Stimulated activated CD8-positive, alpha-beta memory T cell treated with anti-CD3 and anti-CD28 coated beads, Interleukin-2, amount 100 ng/mL, for 1 hour (primary cell): ENCODE data around the gene CCL27.
A peak's percentile ranks its signal among the peaks of the same experiment; 100 is the strongest.

ENCODE experiments used
- DNase-seq, 2 donors: peaks; one replicate each; pipeline ENCODE4 v3.0.0-alpha.2; 2020; ENCODE audit warnings: low read depth in 2 of 2

CCL27 gene, protein sequence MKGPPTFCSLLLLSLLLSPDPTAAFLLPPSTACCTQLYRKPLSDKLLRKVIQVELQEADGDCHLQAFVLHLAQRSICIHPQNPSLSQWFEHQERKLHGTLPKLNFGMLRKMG

DNA sequence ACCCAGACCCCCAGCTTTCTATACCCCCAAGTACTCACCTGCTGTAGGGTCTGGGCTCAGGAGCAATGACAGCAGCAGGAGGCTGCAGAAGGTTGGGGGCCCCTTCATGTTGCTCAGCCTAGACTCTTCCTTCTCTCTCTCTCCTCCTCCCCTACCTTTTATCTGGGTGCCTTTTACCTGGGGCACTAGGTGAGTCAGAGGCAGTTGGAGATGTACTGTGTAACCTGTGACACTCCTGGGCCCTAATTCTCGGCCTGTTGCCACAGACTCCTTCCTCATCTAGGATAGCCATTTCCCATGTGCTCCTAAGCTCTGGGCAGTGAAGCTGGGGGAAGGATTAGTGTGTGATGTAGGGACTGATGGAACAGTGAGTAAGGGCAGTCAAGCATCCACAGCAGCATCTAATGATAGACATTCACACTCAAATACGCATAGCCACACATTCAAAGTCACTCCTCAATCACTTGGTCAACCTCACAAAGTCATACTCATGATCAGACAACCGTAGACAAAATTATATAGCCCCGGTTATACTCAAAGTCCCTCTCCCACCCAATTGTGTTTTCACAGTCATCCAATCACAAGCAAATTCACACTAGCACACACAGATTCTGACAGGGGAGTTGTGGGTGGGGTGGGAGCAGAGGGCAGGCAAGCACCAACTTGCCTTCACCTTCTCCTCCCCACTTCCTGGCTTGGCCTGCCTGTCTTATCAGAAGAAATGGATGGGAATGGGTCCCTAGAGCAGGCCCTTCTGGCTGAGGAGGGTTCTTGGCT lies at the start of gene CCL27:
Gene CCL27 (minus strand): TSS at position 132 of the 777 bp plus-strand sequence. CDS start 24 bp downstream, at position 108.
- DNase-seq: no peak

GRCh38 chr9:34712140-34712539 lies 49.7 kb upstream of the CCL27 start:
- no peak for DNase-seq

- no peak for DNase-seq
These were observed 47.6 kb upstream of the CCL27 start, which contains the start of gene CCL21 for GRCh38 chr9:34710023-34710422. Gene CCL21, minus strand, starts transcription at chr9:34710136. Its CDS starts 70 bp downstream, at chr9:34710066.

GRCh38 chr9:34709196-34709978 lies 46.9 kb upstream of the CCL27 start:
- DNase-seq: no peak

- DNase-seq: no peak
These were observed 44.7 kb upstream of the CCL27 start for GRCh38 chr9:34707130-34707529.

DNA sequence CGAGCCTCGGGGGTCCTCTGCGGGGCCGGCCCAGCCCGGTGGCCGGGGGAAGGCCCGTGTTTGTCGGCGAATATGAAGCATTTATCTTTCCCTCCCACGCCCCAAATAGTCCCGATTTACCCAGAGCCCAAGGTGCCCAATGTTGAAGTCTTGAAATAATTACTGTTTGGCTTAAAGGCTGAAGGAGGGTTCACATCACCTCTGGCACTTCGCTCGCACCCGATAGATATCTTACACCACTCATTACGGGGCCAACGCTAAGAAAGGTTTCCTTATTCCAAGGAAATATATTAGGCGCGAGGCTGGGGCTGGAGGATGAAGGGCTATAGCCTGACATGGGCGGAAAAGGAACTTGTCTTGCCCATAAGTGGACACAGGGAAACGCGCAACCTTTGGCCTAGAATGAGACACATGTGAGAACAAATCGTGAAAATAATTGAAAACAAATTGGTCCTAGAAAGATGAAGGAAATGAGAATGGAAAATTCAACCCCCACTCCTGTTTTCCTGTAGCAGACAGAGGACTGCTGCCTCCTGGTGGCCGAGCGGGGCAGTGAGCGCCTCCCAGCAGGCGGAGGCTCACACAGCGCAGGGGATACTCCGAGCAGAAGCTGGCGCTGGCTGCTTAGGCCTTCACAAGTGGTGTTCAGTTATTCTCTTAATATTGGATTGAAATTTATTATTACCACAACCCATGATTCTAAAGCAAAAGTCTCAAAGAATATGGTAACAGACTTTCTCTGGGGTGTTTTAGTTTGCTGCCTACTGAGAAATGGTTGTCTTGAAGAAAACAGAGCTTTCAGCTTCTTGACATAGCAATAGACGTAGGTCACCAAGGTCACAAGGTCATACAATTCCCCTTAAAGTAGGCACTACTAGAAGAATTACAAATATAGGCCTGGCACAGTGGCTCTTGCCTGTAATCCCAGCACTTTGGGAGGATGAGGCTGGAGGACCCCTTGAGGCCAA lies 39.6 kb upstream of the CCL27 start:
- peak; percentile 62 to 72 for DNase-seq

DNA sequence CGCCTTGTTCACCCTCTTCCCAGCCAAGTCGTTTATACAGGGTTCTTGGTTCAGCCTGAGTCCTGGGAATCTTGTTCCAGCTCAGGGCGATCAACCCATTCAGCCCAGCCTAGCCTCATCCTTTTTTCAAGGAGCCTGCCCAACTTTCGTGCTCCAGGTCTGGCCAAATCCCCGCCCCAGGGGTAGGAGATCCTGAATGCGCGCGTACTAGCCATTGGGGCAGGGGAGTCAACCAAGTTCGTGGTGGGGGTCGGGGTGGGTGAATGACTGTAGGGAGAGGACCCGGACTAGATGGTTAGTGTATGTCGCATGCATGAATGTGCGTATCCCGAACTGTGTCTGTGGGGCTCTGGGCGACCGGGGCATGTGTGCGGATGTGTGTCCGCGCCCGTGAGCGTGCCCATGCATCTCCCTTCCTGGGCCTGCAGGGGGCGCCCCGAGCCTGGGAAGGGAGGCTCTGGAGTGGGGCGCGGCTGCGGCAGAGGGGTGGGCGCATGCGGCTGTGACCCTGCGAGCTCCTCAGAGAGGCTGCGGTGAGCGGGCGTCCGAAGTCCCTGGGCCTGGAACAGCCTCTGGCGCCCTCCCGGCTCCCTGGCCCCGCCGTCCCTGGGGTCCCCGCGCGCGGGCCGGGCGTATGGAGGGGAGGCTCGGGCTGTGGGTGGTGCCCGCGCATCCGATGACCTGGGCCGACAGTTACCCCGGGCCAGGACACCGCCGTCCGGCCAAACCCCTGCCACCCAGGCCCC lies 38.7 kb upstream of the CCL27 start:
- peak; percentile 41 to 58 for DNase-seq

DNA sequence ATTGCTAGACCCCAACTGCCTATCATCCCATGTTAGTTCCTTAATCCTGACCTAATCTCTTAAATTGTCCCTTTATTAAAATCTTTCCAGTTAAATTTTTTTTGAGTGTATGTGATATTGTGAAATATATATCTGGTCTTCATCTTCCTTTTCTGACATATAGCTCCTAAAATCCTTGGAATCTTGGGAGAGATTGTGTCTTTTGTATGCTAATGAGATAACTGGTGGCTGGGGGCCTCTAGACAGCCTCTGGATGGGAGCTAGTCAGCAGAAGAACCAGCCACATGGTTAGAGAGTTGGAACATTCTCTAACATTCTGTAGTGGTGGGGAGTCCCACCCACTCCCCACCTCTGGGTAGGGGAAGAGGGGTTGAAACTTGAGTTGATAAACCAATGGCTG lies 32.4 kb upstream of the CCL27 start:
- DNase-seq: no peak

GRCh38 chr9:34693560-34693959 lies 31.1 kb upstream of the CCL27 start:
- DNase-seq: no peak

GRCh38 chr9:34691936-34692315 lies 29.5 kb upstream of the CCL27 start:
- DNase-seq: no peak

GRCh38 chr9:34690983-34691935 lies 28.8 kb upstream of the CCL27 start, which contains the start of gene CCL19:
Gene CCL19, minus strand, starts transcription at chr9:34691276. Its CDS starts 137 bp downstream, at chr9:34691139.
- no peak for DNase-seq

- DNase-seq: no peak
These were observed 27.1 kb upstream of the CCL27 start for GRCh38 chr9:34689512-34689911.

DNA sequence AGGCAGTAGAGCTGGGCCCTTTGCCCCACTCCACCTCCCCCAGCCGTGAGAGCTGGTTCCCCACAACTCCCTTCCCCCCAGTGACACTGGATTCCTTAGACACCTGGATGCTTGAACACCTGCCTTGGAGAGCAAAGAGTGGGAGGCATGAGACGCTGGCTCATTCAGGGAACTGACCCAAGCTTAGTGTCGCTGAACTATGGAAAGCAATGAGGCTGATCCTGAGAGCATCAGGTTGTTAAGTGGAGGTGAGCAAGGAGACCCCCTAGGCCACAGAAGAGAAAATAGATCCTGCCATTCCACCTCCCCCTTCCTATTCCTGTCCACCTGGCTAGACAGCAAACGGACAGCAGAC lies 26.6 kb upstream of the CCL27 start:
- no peak for DNase-seq

DNA sequence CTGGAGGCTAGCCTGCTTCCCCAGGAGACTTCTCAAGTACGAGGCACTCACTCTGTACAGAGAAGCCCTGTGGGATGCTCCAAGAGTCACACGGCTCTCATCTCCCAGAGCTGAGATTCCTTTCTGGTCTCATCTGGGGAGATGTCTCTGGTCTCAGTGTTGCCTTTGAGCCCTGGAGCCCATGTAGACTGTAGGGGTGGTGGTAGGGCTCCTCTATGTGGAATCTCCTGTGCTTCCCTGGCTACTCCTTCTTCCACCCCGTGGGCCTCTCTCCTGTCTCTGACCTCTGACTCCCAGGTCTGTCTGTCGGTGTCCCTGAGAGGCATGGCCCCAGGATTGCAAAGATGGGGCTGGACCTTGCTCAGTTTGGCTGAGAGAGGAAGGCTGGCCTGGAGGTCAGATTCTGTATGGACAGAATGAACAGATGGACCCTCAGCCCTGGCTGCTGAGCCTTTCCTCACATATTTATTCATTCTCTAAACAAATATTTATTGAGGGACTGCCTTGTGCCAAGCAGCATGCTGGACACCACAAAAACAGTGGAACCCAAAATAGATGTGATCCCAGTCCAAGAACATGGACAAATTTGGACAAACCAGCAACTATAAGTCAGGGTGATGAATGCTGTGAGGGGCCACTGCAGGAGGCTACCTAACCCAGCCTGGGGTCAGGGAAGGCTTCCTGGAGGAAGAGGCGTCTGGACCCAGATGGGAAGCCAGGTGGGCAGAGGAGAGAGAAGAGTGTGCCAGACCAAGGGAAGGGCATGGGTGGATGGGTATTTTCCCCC lies 26.1 kb upstream of the CCL27 start:
- no peak for DNase-seq

DNA sequence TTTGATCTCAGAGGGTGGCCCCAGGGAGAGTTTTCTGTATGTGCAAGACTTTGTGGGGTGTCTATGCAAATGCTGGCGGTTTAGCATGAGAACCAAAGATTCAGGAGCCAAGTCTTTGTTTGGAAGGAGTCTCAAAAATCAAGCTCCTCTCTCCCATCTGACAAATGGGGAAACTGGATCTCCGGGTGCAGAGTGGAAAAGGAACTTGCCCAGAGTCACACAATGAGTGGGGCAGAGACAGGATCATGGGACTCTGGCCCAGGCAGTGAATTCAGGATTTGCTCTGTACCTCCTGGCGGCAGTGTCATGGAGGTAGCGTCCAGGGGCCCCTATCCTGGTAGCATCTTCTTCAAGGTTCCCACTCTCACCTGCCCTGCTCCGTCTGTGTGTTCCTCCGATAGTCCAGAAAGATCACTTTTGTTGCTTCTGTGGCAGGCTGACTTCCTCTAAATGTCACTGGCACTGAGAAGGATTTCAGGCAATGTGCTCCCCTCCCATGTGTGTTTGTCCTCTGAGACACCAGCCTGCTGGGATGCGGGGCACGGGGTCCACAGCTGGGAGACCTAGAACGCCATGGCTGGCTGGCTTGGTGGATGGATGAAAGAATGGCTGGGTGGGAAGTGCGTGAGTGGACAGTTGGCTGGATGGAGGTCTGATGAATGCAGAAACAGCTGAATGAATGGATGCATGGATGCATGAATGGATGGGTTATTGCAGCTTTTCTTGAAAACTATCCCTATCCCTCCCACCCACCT lies 25.0 kb upstream of the CCL27 start:
- no peak for DNase-seq

- DNase-seq: no peak
These were observed 24.3 kb upstream of the CCL27 start for GRCh38 chr9:34686732-34687131.

GRCh38 chr9:34686231-34686630 lies 23.8 kb upstream of the CCL27 start:
- no peak for DNase-seq

- no peak for DNase-seq
These were observed 23.1 kb upstream of the CCL27 start for GRCh38 chr9:34685591-34685990.
